ENCODE results near the gene CCDC27.

The CCDC27 gene

GRCh38 chr1:3752400-3752945, at the start of gene CCDC27:
CCDC27 (plus strand) TSS chr1:3752450; CDS start chr1:3752482, 32 bp downstream.
- TF ChIP-seq GATA3 (IDR thresholded peaks at IDR 0.05; ENCODE audit: low read depth, low read length) (no peak), GATA2 (IDR thresholded peaks at IDR 0.05; ENCODE audit: low read depth, low read length) (no peak)

GRCh38 chr1:3702528-3702927, 49.7 kb upstream of the CCDC27 start:
- TF ChIP-seq GATA3 (IDR thresholded peaks at IDR 0.05; ENCODE audit: low read depth, low read length) (no peak), GATA2 (IDR thresholded peaks at IDR 0.05; ENCODE audit: low read depth, low read length) (no peak)

GRCh38 chr1:3702990-3703728, 49.1 kb upstream of the CCDC27 start:
- peak; percentile 79 for TF ChIP-seq GATA2 (IDR thresholded peaks at IDR 0.05; ENCODE audit: low read depth, low read length)
- TF ChIP-seq GATA3 (IDR thresholded peaks at IDR 0.05; ENCODE audit: low read depth, low read length) = no peak

GRCh38 chr1:3703786-3704371, 48.4 kb upstream of the CCDC27 start:
- TF ChIP-seq GATA2 (IDR thresholded peaks at IDR 0.05; ENCODE audit: low read depth, low read length) (no peak), GATA3 (IDR thresholded peaks at IDR 0.05; ENCODE audit: low read depth, low read length) (no peak)

GRCh38 chr1:3705341-3705950, 46.8 kb upstream of the CCDC27 start:
- TF ChIP-seq GATA2 (IDR thresholded peaks at IDR 0.05; ENCODE audit: low read depth, low read length) = no peak
- TF ChIP-seq GATA3 (IDR thresholded peaks at IDR 0.05; ENCODE audit: low read depth, low read length) = no peak

GRCh38 chr1:3706651-3707297, 45.5 kb upstream of the CCDC27 start:
- no peak for TF ChIP-seq GATA3 (IDR thresholded peaks at IDR 0.05; ENCODE audit: low read depth, low read length)
- no peak for TF ChIP-seq GATA2 (IDR thresholded peaks at IDR 0.05; ENCODE audit: low read depth, low read length)

GRCh38 chr1:3707298-3707938, 44.8 kb upstream of the CCDC27 start:
- TF ChIP-seq GATA2 (IDR thresholded peaks at IDR 0.05; ENCODE audit: low read depth, low read length) (no peak), GATA3 (IDR thresholded peaks at IDR 0.05; ENCODE audit: low read depth, low read length) (no peak)

- TF ChIP-seq GATA3 (IDR thresholded peaks at IDR 0.05; ENCODE audit: low read depth, low read length) (no peak), GATA2 (IDR thresholded peaks at IDR 0.05; ENCODE audit: low read depth, low read length) (no peak)
These were observed 44.3 kb upstream of the CCDC27 start for GRCh38 chr1:3707939-3708328.

- TF ChIP-seq GATA3 (IDR thresholded peaks at IDR 0.05; ENCODE audit: low read depth, low read length) (no peak), GATA2 (IDR thresholded peaks at IDR 0.05; ENCODE audit: low read depth, low read length) (no peak)
These were observed 43.5 kb upstream of the CCDC27 start for GRCh38 chr1:3708791-3709190.

GRCh38 chr1:3710251-3710650, 42.0 kb upstream of the CCDC27 start:
- TF ChIP-seq GATA2 (IDR thresholded peaks at IDR 0.05; ENCODE audit: low read depth, low read length) (no peak), GATA3 (IDR thresholded peaks at IDR 0.05; ENCODE audit: low read depth, low read length) (no peak)

GRCh38 chr1:3711381-3711779, 40.9 kb upstream of the CCDC27 start:
- no peak for TF ChIP-seq GATA3 (IDR thresholded peaks at IDR 0.05; ENCODE audit: low read depth, low read length)
- TF ChIP-seq GATA2 (IDR thresholded peaks at IDR 0.05; ENCODE audit: low read depth, low read length) = no peak

GRCh38 chr1:3711780-3712451, 40.3 kb upstream of the CCDC27 start:
- no peak for TF ChIP-seq GATA3 (IDR thresholded peaks at IDR 0.05; ENCODE audit: low read depth, low read length)
- TF ChIP-seq GATA2 (IDR thresholded peaks at IDR 0.05; ENCODE audit: low read depth, low read length) = 0 out of 2 replicates have a peak, but pooled peaks have one; percentile 9

Data from SH-SY5Y (cell line).